ENCODE data around the gene C1orf53. TPM values are rescaled to one million over a fixed set of nuclear protein-coding genes. Genes with fewer than 3 reads are reported as not detected.

The C1orf53 gene
- total RNA-seq, 4 donors from 2014 or later = 2.1 to 4.8 (median 3.8) TPM; not detected in 1

DNA sequence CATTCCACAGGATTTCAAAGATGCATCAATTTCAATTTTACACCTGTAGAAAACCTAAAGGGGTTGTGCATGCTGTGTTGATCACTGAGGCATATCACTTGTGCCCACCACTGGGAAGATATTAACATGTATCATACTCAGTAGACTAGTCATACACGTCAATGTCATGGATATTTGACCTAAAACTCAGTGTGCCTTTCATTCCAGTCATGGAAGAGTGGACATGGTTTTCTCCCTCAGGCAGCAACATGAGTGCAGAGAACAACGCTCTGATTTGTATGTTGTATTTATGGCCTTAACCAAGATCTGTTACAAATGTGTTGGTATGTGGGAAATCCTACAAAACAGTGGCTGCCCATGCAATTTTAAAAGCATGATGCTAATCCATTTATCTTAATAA, 6.1 kb upstream of the C1orf53 start:
- H3K4me3 ChIP-seq = no peak overlapping the region
- H3K9me3 ChIP-seq = no peaks in the 10 kb centered on the region
- DNase-seq (no peak), ATAC-seq (no peak)
- in situ Hi-C loops (cut with MboI; ENCODE audit: low sequenced_read_pairs in 4 of 4) (no loop called here), intact Hi-C loops (cut with DNase I; ENCODE audit: low total_unique reads) (no loop called here)
- peaks cover 0 to 1% of the 10 kb centered on the region in 2 donors for H3K4me1 ChIP-seq
- no peaks in the 10 kb centered on the region for H3K36me3 ChIP-seq
- TF ChIP-seq, protein P1, sequence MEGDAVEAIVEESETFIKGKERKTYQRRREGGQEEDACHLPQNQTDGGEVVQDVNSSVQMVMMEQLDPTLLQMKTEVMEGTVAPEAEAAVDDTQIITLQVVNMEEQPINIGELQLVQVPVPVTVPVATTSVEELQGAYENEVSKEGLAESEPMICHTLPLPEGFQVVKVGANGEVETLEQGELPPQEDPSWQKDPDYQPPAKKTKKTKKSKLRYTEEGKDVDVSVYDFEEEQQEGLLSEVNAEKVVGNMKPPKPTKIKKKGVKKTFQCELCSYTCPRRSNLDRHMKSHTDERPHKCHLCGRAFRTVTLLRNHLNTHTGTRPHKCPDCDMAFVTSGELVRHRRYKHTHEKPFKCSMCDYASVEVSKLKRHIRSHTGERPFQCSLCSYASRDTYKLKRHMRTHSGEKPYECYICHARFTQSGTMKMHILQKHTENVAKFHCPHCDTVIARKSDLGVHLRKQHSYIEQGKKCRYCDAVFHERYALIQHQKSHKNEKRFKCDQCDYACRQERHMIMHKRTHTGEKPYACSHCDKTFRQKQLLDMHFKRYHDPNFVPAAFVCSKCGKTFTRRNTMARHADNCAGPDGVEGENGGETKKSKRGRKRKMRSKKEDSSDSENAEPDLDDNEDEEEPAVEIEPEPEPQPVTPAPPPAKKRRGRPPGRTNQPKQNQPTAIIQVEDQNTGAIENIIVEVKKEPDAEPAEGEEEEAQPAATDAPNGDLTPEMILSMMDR (IDR thresholded peaks at IDR 0.05 in 4 of 5, conservative IDR thresholded peaks at IDR 0.05 in 1 of 5) = no peak
- no peak for TF ChIP-seq POLR2A (IDR thresholded peaks at IDR 0.05)
- H3K27me3 ChIP-seq = peaks cover 0 to 12% (median 0%) of the 10 kb centered on the region in 3 donors
- H3K27ac ChIP-seq = no peak overlapping the region

DNA sequence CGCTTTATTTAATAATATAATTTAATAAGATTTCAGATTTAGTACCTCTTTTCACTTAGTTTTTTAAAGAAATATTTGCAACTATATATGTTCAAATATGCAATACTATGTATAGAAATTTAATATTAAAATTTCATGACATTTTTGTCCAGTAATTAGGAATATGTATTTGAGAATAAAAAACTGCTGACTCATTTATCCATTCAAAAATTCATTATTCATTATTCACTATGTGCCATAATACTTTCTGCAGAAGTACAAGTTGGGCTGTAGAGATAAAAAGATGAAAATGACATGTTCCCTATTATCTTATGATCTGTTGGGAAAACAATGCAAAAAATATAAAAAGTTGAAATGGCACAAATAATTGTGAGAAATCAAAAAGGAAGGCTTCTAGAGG, 3.4 kb upstream of the C1orf53 start:
- no peaks in the 10 kb centered on the region for H3K9me3 ChIP-seq
- DNase-seq = no peak
- H3K4me1 ChIP-seq = peaks cover 9 to 10% of the 10 kb centered on the region in 2 donors
- H3K27ac ChIP-seq = no peak overlapping the region
- intact Hi-C loops (cut with DNase I; ENCODE audit: low total_unique reads) (no loop called here), in situ Hi-C loops (cut with MboI; ENCODE audit: low sequenced_read_pairs in 4 of 4) (no loop called here)
- no peaks in the 10 kb centered on the region for H3K36me3 ChIP-seq
- H3K4me3 ChIP-seq = no peak overlapping the region
- H3K27me3 ChIP-seq = no peaks in the 10 kb centered on the region
- TF ChIP-seq POLR2A (IDR thresholded peaks at IDR 0.05) = no peak
- TF ChIP-seq, protein P1 (IDR thresholded peaks at IDR 0.05 in 4 of 5, conservative IDR thresholded peaks at IDR 0.05 in 1 of 5) = no peak
- ATAC-seq = no peak

DNA sequence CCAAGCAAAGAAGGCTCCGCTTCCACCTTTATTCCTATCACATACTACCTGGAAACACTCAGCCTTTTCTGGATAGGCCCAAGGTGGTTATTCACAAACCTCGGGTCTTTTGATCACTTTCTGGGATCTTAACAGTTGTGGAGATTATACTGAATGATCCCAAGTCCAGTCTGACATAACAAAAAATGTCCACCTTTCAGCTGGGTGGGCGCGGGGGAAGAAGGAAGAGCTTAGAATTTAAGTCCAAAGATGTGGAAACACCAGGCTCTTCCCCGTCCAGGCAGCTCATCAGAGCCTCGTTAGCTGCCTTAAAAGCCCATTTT, 338 bp upstream of the C1orf53 start:
- H3K9me3 ChIP-seq = no peaks in the 10 kb centered on the region
- peak overlapping the region; percentile 69 to 83 (median 72) for H3K4me3 ChIP-seq
- intact Hi-C loops (cut with DNase I; ENCODE audit: low total_unique reads) (loop anchor here (2.0 kb wide), 1 partner anchor 255 kb away; the partner anchor contains the start of gene NEK7), in situ Hi-C loops (cut with MboI; ENCODE audit: low sequenced_read_pairs in 4 of 4) (loop anchor here in 2 of 4 donors (25.0 kb wide), 2 partner anchors 260 to 715 kb away; partner anchors contain the start of gene NEK7 (in 1 of the 2))
- DNase-seq (no peak), ATAC-seq (peak; percentile 47 to 49)
- H3K27me3 ChIP-seq = peaks cover under 1 to 25% (median 6%) of the 10 kb centered on the region in 3 donors
- H3K36me3 ChIP-seq = no peaks in the 10 kb centered on the region
- peak overlapping the region; percentile 79 to 92 (median 85) for H3K27ac ChIP-seq
- H3K4me1 ChIP-seq = peaks cover 9 to 10% of the 10 kb centered on the region in 2 donors
- no peak for TF ChIP-seq POLR2A (IDR thresholded peaks at IDR 0.05)
- TF ChIP-seq, protein P1 (IDR thresholded peaks at IDR 0.05 in 4 of 5, conservative IDR thresholded peaks at IDR 0.05 in 1 of 5) = no peak

DNA sequence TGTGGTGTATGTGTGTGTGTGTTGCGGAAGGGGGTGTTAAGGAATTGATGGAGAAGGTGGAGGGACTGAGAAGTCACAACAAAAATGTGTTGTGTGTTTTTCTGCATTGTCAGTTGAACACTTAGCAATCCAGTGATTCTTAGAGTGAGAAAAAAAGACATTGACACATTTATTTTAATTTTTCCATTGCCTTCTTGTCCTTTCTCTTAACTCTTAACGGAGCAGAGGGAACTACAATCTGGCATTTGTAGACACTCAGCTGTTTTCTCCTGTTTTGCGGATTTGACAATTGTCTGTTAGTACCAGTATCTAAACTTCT, 725 bp downstream of the C1orf53 start:
- DNase-seq (no peak), ATAC-seq (no peak)
- H3K4me3 ChIP-seq = peak overlapping the region; percentile 69 to 83 (median 72)
- no peak for TF ChIP-seq POLR2A (IDR thresholded peaks at IDR 0.05)
- TF ChIP-seq, protein P1 (IDR thresholded peaks at IDR 0.05 in 4 of 5, conservative IDR thresholded peaks at IDR 0.05 in 1 of 5) = no peak
- H3K27ac ChIP-seq = peak overlapping the region; percentile 79 to 92 (median 85)
- in situ Hi-C loops (cut with MboI; ENCODE audit: low sequenced_read_pairs in 4 of 4) = loop anchor here in 2 of 4 donors (25.0 kb wide), 2 partner anchors 259 to 716 kb away; partner anchors contain the start of gene NEK7 (in 1 of the 2)
- intact Hi-C loops (cut with DNase I; ENCODE audit: low total_unique reads) = loop anchor here (2.0 kb wide), 1 partner anchor 254 kb away; the partner anchor contains the start of gene NEK7
- peaks cover 9 to 10% of the 10 kb centered on the region in 2 donors for H3K4me1 ChIP-seq
- peaks cover 12 to 36% (median 17%) of the 10 kb centered on the region in 3 donors for H3K27me3 ChIP-seq
- no peaks in the 10 kb centered on the region for H3K36me3 ChIP-seq
- H3K9me3 ChIP-seq = no peaks in the 10 kb centered on the region
